Fibroblast of mammary gland (primary cell): ENCODE data around the gene E2F2.

Source experiments
- DNase-seq: peaks from one replicate; pipeline ENCODE4 v3.0.0-alpha.2; 2010; ENCODE audit warnings: low read depth
- H3K4me3 ChIP-seq: 2 replicates; pipeline ENCODE4 v1.5.1; 2011; ENCODE audit warnings: low read depth, mild to moderate bottlenecking, low read length, moderate library complexity; ENCODE audit not compliant: control insufficient read depth
- TF ChIP-seq, protein P1 (sequence below): conservative IDR thresholded peaks from 2 replicates; pipeline ENCODE4 v1.5.1; 2011; ENCODE audit warnings: low read depth, low read length, inconsistent platforms; ENCODE audit not compliant: control insufficient read depth, insufficient read depth

E2F2 gene

DNA sequence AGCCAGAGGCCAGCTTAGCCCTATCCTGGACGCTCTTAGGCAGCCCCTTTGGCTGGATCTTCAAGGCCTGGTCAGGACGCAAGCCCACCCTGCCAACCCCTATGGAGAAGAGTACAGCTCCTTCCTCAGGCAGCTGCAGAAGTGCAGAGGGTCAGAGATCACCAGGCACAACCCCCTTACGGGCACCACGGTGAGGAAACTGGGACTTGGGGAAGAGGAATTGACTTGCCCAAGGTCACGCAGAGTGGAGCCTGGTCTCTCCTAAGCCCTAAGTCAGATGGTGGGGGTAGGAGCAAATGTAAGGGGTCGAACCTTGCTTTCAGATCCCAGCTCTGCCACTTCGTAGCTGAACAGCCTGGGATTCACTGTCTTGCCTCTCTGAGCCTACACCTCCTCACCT lies 3.7 kb downstream of the E2F2 start:
- TF ChIP-seq, protein P1, sequence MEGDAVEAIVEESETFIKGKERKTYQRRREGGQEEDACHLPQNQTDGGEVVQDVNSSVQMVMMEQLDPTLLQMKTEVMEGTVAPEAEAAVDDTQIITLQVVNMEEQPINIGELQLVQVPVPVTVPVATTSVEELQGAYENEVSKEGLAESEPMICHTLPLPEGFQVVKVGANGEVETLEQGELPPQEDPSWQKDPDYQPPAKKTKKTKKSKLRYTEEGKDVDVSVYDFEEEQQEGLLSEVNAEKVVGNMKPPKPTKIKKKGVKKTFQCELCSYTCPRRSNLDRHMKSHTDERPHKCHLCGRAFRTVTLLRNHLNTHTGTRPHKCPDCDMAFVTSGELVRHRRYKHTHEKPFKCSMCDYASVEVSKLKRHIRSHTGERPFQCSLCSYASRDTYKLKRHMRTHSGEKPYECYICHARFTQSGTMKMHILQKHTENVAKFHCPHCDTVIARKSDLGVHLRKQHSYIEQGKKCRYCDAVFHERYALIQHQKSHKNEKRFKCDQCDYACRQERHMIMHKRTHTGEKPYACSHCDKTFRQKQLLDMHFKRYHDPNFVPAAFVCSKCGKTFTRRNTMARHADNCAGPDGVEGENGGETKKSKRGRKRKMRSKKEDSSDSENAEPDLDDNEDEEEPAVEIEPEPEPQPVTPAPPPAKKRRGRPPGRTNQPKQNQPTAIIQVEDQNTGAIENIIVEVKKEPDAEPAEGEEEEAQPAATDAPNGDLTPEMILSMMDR, result no peak
- DNase-seq, result no peak

DNA sequence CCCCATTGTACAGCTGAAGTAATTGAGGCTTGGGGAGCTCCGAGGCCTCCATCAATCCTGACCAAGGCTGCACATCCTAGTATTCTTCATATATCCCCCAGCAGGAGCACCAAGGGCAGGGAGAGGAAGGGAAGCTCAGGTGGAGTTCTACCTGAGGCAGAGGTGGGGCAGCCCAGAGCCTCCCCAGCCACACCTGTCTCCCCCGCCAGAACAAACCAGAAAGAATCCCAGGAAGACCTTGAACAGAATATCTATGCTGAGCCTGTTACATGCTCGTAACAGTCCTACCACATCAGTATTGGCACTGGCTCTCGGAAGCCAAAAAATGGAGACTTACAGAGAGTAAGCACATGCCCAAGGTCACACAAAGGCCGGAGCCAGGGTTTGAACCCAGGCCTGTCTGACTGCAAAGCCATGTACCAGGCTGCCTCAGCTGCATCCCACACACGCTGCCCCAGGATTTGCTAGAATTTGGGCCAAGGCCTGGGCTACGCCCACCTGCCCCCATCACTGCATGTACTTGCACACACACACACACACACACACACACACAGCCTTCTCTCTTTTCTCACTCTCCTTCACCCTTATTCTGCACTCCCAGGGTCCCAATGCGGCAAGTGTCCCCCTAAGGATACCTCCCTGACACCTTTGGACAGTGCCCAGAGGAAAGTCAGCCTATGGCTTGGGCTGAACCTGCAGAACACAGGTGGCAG lies 4.5 kb downstream of the E2F2 start:
- no peak for DNase-seq
- H3K4me3 ChIP-seq, result no peak overlapping the region
- TF ChIP-seq, protein P1, result no peak

More for the DNA sequence above, 3.7 kb downstream of the E2F2 start:
- no peak overlapping the region for H3K4me3 ChIP-seq

DNA sequence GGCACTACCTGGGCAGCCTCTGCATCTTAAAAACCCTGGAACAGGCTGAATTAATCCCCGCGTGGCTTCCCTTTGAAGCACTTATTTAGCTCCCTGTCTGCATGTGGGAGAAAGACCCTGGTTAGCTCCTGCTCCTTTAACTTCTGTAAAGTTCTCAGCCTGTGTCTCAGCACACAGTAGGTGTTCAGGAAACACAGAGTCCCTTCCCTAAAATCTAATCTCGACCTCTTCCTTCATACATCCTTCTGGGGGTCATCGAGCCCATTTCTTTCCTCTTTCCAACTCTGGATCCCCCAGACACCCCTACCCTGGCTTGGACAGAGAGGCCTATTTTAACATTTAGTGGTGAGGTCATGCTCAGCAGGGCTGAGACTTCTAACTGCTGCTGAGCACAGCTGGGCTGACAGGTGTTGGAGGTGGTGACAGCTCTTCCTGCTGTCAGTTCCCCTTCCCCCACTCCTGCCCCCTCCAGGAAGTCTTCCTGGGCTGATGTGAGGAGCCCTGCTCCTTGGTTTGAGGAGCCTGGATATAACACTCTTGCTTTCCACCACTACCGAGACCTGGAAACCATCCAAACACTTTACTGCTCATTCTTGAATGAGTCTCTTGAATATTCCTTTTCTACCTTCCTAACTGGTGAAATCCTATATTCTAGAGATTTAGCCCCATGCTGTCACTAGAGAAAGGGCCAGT lies 5.3 kb downstream of the E2F2 start:
- TF ChIP-seq, protein P1, result no peak
- H3K4me3 ChIP-seq, result no peak overlapping the region
- DNase-seq, result no peak

DNA sequence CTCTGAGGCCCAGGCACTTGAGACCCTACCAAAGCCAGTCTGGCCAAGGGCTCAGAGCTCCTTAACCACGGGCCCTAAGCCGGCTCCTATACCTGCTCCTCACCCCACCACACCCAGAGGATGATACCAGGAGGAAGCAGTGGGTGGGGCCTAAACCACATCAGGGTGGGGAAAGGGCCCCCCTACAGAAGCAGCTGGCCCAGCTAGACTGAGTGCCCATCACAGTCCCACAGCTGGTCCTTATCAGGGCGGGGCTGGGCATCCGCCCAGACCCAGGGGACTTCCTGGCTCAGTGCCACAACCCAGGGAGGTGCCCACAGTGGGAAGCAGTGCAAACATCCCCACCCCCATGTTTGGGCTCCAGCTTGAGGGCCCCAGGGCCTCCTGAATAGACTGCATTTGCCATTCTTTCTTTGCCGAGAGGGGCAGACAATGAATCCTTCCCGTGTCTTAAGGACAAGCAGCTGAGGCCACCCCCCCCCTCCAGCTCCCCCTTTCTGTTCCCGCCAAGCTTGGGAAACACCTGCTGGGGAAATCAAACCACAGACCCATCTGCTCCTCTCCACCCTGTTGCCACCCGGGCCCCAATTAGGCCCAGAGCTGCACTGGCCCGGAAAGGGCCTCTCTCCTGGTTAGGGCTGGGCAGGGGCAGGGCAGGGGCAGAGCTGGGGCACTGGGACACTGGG lies 6.2 kb downstream of the E2F2 start:
- H3K4me3 ChIP-seq, result no peak overlapping the region
- TF ChIP-seq, protein P1, result no peak

DNA sequence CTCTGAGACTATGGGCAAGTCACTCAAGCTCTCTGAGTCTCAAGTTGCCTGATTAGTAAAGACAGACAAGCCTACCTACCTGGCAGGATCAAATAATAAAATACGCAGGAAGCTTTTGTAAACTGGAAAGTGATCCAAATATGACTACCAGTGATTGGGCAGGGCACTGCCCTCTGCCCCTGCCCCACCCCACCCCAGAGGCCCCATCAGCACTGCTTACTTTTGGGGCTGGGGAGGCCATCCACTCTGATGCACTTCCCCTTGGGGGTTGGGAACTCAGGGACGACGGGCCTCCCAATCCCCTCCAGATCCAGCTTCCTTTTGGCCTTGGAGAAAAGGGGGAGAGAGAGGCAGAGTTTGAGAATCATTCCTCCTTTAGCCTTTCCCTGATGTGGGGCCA lies 6.9 kb downstream of the E2F2 start:
- TF ChIP-seq, protein P1, result no peak
- no peak overlapping the region for H3K4me3 ChIP-seq
- no peak for DNase-seq

More for the DNA sequence above, 6.2 kb downstream of the E2F2 start:
- no peak for DNase-seq

DNA sequence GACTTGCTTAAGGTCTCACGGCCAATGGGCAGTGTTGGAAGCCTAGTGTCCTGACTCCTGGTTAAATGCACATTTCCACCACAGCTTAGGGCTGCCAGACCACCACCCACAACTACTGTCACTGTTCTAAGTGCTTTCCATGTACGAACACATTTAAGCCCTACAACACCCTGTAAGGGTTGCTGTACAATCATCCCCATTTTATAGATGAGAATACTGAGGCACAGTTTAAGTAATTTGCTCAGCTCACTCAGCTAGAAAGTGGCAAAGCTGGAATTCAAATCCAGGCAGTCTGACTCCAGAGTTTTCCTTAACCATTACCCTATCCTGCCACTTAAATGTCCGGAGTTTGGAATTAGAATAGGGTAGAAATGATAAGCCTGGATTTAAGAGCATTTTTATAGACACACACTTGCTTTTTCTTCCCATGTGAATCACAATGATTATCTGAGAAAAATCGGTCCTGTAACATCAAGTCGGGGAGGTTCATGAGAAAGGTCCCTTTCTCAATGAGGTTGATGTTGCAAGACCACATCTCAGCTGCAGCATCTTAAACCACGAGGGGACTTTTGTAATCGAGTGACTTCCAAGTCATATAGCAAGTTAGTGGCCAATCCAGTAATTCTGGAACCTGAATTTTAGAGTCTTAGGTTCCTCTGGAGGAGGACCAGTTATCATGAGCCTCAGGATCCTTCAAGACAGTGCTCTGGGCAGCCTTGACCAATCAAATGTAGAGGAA lies 8.6 kb downstream of the E2F2 start:
- H3K4me3 ChIP-seq, result no peak overlapping the region
- TF ChIP-seq, protein P1, result no peak
- DNase-seq, result peak; percentile 44
